Choroid plexus epithelial cell (primary cell): ENCODE data around the gene HNRNPL.
A peak's percentile ranks its signal among the peaks of the same experiment; 100 is the strongest.

Experiments used
- DNase-seq: peaks from one replicate; pipeline ENCODE4 v3.0.0-alpha.2; 2010; ENCODE audit warnings: low read depth
- H3K4me3 ChIP-seq: 2 replicates; pipeline ENCODE4 v1.5.1; 2011; ENCODE audit warnings: low read depth, mild to moderate bottlenecking, control low read depth, low read length, moderate library complexity
- TF ChIP-seq, protein P1 (sequence below): conservative IDR thresholded peaks from 2 replicates; pipeline ENCODE4 v1.5.1; 2011; ENCODE audit warnings: low read depth, mild to moderate bottlenecking, control low read depth, inconsistent platforms, low read length, moderate library complexity

HNRNPL gene

DNA sequence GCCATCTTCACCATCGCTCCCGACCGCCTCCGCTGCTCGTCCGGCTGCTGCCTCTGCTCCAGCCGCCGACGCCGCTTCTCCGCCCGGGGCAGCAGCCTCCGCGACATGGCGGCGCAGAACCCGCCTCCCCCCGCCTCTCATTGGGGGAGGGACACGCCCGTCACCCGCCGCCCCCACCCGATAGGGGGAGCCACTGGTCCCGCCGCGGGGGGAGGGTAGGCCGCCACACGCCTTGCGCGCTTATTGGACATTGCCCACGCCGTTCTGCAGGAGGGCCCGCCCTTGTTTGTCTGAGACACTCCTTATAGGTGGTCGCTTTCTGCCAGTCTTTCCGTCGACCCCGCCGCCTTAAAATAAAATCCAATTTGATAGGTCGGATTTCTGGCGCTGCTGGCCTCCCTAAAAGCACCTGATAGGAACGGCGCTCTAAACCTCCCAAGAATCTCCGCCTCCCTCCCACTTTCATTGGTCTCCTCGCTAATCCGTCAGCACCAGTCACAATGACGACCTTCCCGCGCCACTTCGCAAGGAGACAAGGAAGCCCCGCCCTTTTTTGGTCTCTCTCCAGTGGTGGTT lies at the start of gene HNRNPL:
HNRNPL (minus strand) TSS at position 127 of the 576 bp plus-strand sequence; CDS start at position 107, 20 bp downstream.
- H3K4me3 ChIP-seq: peak within 1 kb of the TSS; percentile 75
- TF ChIP-seq, protein P1, sequence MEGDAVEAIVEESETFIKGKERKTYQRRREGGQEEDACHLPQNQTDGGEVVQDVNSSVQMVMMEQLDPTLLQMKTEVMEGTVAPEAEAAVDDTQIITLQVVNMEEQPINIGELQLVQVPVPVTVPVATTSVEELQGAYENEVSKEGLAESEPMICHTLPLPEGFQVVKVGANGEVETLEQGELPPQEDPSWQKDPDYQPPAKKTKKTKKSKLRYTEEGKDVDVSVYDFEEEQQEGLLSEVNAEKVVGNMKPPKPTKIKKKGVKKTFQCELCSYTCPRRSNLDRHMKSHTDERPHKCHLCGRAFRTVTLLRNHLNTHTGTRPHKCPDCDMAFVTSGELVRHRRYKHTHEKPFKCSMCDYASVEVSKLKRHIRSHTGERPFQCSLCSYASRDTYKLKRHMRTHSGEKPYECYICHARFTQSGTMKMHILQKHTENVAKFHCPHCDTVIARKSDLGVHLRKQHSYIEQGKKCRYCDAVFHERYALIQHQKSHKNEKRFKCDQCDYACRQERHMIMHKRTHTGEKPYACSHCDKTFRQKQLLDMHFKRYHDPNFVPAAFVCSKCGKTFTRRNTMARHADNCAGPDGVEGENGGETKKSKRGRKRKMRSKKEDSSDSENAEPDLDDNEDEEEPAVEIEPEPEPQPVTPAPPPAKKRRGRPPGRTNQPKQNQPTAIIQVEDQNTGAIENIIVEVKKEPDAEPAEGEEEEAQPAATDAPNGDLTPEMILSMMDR: peak; percentile 52
- DNase-seq: no peak

DNA sequence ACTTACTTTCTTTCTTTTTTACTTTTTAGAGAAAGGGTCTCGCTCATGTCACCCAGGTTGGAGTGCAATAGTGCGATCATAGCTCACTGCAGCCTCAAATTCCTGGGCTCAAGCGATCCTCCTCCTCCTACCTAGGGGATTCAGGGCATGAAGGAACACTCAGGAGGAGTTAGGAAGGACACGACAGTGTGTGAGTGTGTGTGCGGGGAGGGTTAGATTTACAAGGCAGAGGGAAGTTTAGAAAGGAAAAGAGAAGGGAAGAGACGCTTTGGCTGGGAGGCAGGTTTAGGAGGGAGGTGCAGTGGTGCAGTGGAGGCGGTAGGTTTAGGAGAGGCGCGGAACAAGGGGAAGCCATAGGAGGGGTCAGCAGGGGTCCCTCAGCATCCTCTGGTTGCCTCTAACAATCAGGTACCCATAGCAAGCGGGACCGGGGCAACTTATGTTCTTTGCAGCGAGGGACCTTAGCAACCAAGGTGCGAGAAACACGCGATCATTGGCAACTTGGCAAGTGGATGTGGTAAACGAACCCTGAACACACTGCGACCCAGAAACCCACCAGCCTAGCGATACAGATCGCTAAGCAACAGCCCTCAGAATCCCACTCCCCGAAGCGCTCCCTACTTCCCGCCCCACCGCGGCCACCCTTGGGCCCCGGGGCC lies 49.1 kb upstream of the HNRNPL start:
- H3K4me3 ChIP-seq: peak overlapping the region; percentile 99
- TF ChIP-seq, protein P1: no peak
- DNase-seq: peak; percentile 32

DNA sequence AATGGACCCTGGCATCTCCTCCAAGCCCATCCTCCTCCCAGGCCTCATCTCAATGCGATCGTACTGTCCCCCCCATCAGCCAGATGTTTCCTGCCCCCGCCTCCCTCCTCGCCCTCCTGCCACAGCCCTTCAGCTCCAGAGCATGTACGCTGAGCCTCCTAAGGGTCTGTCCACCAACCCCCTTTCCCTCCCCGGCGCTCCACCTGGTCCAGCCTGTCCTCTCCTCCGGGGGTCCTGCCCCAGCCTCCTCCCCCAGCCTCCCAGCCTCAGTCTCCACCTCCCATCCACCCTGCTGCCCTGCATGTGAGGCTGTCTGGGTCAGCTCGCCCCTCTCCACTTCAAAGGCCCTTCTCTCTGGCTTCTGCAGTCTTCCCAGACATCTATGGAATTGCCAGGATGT lies 45.2 kb upstream of the HNRNPL start:
- DNase-seq: no peak
- no peak overlapping the region for H3K4me3 ChIP-seq
- TF ChIP-seq, protein P1: no peak

DNA sequence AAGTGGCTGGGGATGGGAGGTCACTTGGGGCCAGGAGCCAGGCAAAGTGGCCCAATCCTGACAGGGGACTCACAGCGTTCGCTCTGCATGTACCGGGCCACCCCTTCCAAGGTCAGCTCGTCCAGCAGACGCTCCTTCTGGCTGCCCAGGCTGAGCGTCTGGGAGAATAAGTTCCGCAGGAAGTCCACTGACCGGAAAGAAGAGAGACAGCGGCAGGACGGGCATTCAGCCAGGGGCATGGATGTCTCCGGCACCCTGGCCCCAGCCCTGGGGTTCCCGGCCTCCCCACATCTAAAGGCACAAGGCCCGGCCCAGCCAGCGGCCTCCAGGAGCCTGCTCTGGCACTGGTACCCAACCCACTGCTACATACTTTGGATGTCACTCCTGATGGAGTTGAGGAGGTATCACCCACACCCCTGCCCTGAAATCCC lies 43.6 kb upstream of the HNRNPL start:
- no peak for DNase-seq
- TF ChIP-seq, protein P1: no peak
- H3K4me3 ChIP-seq: no peak overlapping the region

DNA sequence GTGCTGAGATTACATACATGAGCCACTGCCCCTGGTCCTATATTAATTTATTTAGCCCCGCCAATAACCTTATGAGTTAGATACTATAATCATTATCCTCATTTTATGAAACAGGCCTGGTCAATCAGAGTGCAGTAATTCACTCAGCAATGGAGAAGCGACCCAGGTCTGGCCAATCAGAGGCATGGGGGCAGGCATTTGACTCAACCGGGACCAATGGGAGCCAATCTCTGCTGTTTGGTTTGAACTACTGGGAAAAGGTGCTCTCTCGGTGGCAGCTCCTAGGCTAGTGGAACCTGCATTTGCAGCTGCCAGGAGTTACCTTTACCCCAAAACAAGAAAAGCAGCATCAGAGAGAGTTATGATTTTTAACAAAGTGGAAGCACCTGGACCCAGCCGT lies 43.1 kb upstream of the HNRNPL start:
- TF ChIP-seq, protein P1: no peak
- no peak overlapping the region for H3K4me3 ChIP-seq
- DNase-seq: no peak

DNA sequence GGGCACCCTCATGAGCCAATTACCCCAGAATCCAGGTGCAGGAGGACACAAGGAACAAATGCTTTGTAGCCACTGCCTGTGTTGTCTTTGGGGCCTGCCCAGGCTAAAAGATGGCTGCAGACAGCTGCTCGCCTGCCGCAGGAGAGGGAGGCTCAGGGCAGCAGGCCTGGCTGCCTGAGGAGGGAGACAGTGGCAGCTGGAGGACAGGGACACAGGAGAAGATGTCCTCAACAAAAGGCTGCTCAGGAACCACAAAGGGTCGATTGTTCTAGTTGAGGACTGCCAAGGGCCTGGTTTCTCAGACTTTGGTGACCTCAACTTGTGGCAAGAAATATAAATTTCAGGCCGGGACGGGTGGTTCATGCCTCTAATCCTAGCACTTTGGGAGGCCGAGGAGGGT lies 42.0 kb upstream of the HNRNPL start:
- TF ChIP-seq, protein P1: no peak
- DNase-seq: no peak
- no peak overlapping the region for H3K4me3 ChIP-seq

DNA sequence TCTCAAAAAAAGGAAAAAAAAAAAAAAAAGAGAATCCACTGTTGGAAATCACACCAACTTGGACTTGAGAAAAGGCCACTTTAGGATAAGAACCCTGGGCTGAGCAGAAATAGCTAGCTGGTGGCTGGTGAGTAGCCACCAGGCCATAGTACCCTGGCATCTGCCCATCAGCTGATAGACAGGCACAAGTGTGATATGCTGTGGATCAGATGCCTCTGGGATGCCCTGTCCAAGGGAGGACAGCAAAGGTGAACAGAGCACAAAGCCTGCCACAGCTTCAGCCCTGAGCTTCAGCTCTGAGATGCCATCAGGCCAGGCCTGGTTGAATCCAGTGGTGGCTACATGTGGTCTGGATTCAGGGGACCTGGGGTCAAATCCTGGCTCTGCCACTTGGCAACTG lies 40.9 kb upstream of the HNRNPL start:
- TF ChIP-seq, protein P1: no peak
- no peak for DNase-seq
- H3K4me3 ChIP-seq: no peak overlapping the region
